NB4 (cell line): ENCODE data around the gene PTPRG.

Experiments
- CTCF ChIP-seq: IDR thresholded peaks from one replicate; pipeline ENCODE4 v1.5.1; 2012; ENCODE audit warnings: low read depth, low read length
- MYC ChIP-seq: IDR thresholded peaks from 2 replicates; pipeline ENCODE4 v1.6.1; 2011; ENCODE audit warnings: low read depth, low read length
- POLR2A ChIP-seq: IDR thresholded peaks from 2 replicates; pipeline ENCODE4 v1.6.1; 2011; ENCODE audit warnings: mild to moderate bottlenecking; ENCODE audit not compliant: insufficient read length; ENCODE audit errors: extremely low read depth

- TF ChIP-seq CTCF (no peak), MYC (no peak), POLR2A (no peak)
These were observed 602.8 kb downstream of the PTPRG start for GRCh38 chr3:62164196-62164595.
